HG02678 (cell line): ENCODE measurements around the gene DUSP2.
A peak's percentile ranks its signal among the peaks of the same experiment; 100 is the strongest.

Source experiments
- ATAC-seq: cut with Tn5 transposase; IDR thresholded peaks from one replicate; pipeline ENCODE4 v1.9.1; 2021; ENCODE audit warnings: mild to moderate bottlenecking, moderate library complexity; ENCODE audit not compliant: unreplicated experiment

DUSP2 gene, protein sequence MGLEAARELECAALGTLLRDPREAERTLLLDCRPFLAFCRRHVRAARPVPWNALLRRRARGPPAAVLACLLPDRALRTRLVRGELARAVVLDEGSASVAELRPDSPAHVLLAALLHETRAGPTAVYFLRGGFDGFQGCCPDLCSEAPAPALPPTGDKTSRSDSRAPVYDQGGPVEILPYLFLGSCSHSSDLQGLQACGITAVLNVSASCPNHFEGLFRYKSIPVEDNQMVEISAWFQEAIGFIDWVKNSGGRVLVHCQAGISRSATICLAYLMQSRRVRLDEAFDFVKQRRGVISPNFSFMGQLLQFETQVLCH

DNA sequence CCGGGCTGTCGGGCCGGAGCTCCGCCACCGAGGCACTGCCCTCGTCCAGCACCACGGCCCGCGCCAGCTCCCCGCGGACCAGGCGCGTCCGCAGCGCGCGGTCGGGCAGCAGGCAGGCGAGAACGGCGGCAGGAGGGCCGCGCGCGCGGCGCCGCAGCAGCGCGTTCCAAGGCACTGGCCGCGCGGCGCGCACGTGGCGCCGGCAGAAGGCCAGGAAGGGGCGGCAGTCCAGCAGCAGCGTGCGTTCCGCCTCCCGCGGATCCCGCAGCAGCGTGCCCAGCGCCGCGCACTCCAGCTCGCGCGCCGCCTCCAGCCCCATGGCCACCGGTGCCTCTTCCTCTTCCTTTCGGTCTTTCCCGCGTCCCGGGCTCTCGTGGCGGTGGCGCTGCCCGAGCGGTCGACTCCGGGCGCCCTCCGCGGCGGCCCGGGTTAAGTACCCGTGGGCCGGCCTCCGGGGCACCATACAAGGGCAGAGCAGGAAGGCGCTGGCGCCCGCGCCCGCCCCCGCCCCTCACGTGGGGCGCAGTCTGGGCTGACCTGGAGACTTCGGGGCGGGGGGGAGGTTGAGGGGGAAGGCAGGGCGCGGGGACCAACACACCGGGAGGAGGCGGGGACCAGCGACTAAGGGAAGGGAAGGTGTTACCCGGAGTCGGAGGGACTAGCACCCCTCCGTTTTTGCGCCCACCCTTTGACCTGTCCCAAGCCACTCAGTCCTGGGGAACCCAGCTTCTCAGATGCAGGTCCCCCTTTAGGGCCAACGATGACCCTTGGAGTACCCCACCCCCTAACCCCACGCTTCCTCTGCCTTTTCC, at the start of gene DUSP2:
Gene DUSP2, minus strand, starts transcription at position 405 of the 812 bp plus-strand sequence. Its CDS starts 86 bp downstream, at position 319.
- ATAC-seq, result peak; percentile 60

DNA sequence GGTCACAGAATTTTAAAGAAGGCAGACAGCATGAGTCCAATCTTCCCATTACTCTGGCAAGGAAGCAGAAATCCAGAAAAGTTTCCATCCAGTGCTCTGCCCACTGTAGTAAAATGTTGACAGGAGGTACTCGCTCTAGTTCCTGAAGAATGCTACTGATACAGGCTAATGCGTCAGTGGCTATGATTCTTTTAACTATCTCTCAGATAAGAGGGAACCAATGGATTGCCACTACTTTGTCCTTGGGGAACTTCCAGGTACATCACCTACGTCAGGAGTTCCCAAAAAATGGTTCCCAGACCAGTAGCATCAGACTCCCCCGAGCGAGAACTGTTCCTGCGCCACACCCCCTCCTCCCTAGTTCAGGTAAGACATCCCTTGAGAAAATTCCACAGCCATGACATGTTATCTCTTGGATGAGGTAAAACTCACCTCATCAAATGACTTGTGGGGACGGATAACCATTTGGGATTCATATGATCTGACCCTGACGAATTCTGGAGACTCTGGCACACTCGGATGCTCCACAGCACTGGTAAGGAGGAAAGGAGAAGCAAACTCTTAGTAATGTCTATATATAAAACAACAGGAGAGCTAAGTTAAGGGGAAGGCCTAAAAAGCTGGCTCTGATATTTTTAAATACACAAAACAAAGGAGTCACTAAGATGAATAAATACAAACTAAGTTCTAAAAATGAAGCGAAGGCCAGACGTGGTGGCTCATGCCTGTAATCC, 46.9 kb upstream of the DUSP2 start:
- no peak for ATAC-seq

DNA sequence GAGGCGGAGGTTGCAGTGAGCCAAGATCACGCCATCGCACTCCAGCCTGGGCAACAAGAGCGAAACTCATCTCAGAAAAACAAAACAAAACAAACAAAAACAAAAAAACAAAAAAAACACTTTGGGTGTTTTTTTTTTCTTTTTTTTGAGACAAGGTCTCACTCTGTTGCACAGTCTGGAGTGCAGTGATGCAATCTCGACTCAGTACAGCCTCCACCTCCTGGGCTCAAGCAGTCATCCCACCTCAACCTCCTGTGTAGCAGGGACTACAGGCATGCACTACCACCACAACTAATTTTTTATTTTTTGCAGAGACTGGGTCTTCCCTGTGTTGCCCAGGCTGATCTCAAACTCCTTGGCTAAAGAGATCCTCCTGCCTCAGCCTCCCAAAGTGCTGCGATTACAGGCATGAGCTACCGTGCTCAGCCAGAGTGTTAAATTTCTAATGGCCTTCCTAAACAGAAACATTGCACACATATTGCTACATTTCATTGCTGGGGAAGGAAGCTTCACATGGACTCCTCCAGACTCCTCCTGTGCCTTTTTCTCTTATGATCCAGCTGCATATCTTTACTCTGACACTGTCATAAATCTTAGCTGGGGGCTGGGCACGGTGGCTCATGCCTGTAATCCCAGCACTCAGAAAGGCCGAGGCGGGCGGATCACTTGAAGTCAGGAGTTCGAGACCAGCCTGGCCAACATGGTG, 43.7 kb upstream of the DUSP2 start:
- ATAC-seq, result no peak

GRCh38 chr2:96186562-96186961, 41.3 kb upstream of the DUSP2 start:
- no peak for ATAC-seq

GRCh38 chr2:96185516-96185915, 40.3 kb upstream of the DUSP2 start:
- no peak for ATAC-seq

DNA sequence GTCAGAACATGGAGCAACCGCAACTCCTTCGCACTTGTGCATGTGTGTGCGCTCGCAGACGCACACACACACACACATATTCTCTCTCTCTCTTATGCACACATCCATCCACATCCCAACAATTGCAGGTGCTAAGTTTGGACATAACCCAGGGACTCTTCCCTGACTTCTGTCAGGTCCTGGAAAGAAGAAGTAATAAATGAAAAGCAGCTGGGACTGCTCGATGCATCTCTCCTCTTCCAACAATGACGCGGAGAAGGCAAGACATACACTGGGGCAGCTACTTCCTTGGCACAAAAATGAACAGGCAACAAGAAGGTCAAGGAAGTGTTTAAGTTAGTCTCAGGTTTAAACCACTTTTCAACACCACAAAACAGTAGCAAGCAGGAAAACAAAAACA, 39.7 kb upstream of the DUSP2 start:
- no peak for ATAC-seq

DNA sequence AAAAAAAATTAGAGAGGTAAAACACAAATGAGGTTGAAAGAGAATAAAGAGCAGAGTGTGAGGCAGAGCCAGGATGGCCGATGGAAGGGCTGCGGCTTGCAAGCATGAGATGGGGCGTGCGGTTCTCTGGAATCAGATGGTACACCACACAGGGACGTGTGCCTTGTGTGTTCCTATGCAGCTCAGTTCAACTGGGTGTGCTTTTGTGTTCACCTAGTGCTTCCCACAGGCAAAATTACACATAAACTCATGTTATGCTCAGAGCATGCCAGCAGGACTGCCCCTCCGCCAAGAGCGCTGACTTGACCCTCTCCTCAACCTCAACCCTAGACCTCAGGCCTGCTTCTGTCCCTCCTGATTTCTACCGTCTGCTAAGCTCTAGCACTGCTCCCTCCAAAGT, 38.9 kb upstream of the DUSP2 start:
- no peak for ATAC-seq

GRCh38 chr2:96181529-96181928, 36.3 kb upstream of the DUSP2 start:
- ATAC-seq, result no peak

DNA sequence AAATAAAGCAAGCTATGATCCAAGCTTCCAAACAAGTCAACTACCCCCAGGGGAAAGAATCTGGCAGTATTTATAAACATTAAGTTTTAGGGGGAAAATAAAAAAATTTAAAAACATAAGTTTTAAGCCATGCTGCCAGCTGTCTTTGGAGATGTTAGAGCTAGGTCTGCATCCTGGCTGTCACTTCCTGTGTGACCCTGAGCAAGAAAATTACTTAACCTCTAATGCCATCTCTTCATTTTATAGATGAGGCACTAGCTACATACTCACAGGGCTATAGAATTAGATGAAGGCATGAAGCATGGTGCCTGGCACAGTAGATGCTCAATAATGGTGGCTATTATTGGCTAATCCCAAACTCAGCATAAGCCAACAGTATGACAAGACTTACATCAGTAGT, 35.3 kb upstream of the DUSP2 start:
- ATAC-seq, result no peak

DNA sequence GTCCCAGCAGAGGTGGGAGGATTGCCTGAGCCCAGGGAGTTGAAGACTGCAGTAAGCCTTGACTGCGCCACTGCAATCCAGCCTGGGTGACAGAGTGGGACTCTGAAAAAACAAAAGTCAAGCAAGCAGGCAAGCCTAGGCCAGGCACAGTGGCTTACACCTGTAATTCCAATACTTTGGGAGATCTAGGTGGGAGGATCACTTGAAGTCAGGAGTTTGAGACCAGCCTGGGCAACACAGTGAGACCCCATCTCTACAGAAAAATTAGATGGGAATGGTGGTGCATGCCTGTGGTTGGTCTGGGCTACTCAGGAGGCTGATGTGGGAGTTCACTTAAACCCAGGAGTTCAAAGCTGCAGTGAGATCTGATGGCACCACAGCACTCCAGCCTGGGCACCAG, 34.8 kb upstream of the DUSP2 start:
- ATAC-seq, result no peak

DNA sequence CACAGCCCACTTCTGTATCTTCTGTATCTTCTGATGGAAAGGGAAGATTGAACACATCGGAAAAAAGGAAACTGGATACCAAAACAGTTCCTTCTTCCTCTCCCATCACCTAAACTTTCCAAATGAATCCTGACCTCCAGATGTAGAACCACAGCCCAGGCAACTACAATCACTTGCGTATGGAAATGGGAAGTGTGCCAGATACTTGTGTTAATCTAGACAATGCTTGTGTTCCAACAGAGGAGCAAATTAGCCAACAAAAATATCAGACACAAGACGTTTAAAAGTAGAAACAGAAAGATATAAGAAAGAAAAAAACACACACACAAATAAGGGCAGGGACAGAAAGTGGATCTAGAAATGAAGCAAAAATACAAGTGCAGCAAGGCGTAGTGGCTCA, 31.4 kb upstream of the DUSP2 start:
- ATAC-seq, result no peak

DNA sequence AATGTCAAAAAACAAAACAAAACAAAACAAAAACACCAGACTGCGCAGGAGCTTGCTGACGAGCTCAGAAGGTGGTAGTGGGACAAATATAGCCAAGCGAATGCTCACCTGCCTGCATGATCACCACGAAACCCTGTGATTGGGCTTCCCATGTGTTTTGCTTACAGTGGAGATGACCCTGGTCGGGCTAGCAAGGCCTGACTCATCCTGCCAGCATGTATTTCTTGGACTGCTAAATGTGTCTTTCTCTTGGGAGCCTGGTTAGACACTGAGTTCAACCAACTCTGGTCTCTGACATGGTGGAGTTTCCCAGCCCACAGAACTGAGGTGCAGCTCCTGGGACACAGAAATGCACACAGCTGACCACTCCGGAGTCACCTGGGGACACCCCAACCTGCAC, 30.7 kb upstream of the DUSP2 start:
- ATAC-seq, result no peak

GRCh38 chr2:96174251-96175144, 29.3 kb upstream of the DUSP2 start:
- ATAC-seq, result peak; percentile 87

GRCh38 chr2:96171831-96172230, 26.6 kb upstream of the DUSP2 start:
- ATAC-seq, result no peak

GRCh38 chr2:96170626-96171025, 25.4 kb upstream of the DUSP2 start:
- ATAC-seq, result no peak

DNA sequence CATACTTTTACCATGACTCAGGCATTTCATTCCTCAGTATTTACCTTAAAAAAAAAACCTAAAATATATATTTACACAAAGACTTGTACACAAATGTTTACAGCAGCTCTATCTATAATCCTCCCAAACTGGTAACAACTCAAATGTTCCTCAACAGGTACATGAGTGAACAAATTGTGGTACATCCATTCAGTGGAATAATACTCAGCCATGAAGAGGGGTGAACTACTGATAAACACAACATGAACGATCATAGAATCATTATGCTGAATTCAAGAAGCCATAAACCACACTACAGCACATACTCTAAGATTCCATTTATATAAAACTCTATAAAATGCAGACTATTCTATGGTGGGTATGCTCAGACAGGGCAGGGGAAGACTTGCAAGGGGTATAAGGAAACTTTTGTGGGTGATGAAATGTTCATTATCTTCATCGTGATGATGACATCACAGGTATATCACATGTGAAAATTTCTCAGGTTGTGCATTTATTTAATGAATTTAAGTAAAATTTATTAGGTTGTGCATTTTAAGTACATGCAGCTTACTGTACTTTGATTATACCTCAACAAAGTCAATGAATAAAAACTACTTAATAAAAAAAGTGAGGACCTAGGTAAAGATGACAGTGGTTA, 24.7 kb upstream of the DUSP2 start:
- no peak for ATAC-seq

DNA sequence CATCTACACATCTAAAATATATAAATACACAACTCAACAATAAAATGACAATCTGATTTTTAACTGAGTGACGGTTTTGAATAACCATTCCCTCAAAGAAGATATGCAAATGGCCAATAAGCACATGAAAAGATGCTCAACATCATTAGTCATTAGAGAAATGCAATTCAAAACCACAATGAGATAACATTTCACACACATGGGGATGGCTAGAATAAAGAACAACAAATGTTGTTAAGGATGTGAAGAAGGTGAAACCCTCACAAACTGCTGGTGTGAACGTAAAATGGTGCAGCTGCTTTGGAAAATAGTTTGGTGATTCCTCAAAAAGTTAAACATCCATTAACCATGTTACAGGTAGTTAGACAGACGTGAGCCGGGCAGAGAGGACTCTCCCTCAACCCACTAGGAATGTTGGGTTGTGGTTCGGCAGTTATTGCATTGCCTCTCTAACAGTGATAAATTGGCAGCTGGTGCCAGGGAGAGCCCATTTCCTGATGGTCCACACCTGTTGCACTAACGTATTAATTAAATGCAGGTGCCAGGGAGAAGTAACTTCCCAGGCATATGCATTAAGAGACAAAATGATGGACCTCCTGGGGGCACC, 22.3 kb upstream of the DUSP2 start:
- ATAC-seq, result no peak

GRCh38 chr2:96164459-96165184, 19.4 kb upstream of the DUSP2 start:
- ATAC-seq, result peak; percentile 73
